Measurements from ENCODE around the gene KAT8.
"Not testable (repeated sequence)": the region's sequence is repeated elsewhere in the genome, so short reads cannot be mapped to it uniquely, and the experiment has no call there.

Gene KAT8

DNA sequence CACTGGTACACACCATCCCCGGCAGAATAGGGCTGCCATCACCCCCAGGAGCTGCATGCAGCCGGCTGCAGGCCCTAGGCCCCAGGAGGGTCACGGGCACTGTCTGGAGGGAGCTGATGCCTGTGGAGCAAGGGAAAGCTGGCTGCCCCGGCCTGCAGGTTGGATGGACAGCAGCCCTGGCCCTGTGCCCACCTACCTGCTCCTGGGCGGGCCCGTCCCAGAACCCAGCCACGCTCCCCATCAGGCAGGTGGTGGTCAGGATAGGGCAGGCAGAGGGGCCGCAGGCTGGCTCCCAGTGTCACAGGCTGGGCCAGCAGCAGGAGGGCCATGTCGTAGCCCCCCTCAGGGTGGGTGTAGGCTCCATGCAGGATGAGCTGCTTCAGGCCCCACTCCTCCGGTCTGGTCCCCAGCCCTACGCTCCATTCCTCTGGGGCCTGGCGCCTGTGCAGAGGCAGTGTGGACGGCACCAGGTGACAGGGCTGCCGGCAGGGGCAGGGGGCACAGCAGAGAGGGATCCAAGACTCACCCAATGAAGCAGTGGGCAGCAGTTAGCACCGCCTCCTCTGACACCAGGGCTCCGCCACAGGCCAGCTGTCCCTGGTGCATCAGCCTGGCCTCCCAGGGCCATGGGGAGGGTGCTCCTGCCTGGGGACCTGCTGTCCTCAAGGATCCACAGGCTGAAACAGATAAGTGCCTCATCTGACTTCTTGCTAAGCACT is 32.7 kb upstream of the KAT8 start:
- DNase-seq = no peak

DNA sequence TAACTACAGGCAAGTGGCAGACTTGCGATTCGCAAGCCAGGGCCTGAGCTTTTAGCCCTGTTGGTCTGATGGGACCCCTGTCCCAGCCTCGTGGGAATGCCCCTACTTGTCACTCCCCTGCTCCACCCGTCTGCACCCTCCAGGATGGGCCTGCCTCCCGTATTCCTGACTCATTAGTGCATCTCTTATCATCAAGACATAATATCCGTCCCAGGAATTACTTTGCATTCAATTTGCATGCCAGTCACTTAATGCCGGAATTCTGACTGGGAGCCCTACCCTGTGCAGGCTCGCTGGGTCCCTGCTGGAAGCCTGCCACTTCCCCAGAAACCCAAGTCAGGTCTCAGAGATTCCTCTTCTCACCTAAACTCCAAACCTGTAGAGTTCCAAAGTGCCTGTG is 32.1 kb upstream of the KAT8 start:
- no peak for DNase-seq

DNA sequence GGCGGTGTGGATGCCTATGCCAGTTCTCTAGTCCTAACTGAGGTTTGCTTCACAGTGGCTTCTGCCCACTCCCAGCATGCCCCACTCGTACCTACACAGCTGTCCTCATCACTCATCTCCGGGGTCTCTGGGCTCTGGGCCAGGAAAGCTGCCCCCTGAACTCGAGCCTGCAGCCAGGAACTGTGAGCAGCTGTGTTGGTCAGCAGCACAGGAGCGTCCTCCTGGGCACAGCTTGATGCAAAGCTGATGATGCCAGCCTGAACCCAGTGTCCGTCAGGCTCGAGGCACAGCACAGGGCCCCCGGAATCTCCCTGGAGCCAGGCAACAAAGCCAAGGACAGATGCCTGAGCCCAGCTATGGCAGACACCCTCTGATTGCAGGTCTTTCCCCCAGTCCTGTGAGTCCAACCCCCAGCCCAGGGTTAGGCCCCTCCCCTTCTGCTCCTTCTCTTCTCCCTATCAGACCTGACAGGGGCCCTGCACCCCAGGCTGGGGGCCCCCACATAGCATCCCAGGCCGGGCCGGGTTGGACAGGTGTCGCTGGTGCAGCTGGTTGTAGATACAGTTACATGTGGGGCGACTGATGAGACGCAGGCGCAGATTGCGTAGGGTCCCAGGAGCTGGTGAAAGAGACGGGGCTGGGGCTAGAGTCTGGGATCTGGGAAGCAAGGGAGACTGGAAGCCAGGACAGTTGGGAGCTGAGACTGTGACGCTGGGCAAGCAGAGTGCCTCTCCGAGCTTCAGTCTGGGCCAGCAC is 31.4 kb upstream of the KAT8 start:
- DNase-seq = no peak

DNA sequence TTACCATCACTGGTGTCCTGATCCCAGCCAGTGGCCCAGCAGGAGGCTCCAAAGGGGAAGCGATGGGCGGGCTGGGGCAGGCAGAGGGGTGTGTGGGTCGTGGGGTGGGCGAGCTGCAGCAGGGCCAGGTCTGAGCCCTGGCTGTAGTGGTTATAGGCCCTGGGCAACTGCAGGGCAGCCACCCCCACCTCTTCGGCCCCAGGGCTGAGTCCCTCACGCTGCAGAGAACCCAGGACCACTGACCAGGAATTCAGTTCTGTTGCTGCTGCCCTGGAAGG is 30.9 kb upstream of the KAT8 start:
- no peak for DNase-seq

DNA sequence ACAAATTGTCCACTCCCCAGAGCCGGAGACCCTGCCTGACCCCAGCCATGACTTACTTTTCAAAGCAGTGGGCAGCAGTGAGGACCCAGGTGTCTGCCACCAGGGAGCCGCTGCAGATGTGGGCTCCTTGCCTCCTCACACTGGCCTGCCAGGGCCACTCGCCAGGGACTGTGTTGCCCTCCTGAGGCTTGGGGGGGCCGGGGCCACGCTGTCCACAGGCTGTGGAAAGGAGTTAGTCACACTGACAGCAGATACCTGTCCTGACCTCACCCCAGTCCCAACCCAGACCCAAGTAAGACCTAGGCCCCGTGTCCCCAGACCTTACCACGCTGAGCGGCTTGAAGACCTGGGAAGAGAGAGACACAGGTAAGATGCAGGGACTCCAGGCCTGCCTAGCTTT is 30.0 kb upstream of the KAT8 start:
- no peak for DNase-seq

DNA sequence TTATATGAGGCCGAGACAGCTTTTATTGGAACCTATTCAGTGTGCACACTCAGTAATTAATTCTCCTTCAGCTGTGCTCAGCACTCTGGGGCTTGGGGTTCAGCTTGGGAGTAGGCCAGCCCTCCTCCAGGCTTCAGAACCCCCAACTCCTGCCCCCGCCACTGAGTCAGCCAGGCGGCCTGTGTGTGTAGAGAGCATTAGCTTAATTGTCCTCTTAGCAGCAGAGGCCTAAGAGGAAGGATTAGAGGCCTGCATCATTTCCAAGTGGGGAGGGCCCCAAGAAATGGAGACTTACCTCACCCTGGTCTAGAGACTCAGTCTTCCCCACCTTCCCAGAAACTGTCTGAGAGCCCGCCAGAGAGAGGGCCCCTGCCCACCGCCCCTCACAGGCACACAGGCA is 29.5 kb upstream of the KAT8 start:
- DNase-seq = no peak

DNA sequence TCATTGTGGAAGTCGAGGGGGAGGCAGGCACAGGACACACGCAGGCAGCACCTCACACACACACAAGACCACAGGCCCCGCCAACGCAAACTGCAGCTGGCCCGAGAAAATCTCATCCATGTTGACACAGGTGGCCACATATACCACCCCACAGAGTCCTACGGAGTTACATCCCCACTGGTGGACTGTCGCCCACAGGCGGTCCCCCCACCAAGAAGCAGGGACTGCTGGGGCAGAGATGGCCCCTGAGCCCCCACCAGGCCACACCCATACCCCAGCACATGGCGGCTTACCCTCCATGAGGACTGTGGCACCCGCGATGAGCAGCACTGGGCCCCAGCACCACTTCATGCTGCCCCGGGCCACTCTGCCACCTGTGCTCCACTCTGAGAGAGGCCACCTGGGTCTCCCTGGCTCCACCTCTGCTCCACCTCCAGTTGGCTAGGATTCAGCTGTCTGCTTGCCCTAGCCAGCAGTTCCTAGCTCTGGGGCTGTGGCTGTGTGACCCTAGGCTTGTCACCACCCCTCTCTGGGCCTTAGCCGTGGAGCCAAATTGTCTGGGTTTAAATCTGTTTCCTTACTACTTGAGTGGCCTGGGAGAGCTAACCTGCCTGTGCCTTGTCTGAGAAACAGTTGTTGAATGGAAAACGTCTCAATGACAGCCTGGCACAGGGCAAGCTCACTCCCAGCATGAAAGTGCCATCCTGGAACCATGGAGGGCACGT is 28.8 kb upstream of the KAT8 start, which contains the start of gene PRSS53:
TSS of gene PRSS53 (minus strand) at position 485 of the 725 bp plus-strand sequence. CDS start at position 351, 134 bp downstream.
- no peak for DNase-seq

DNA sequence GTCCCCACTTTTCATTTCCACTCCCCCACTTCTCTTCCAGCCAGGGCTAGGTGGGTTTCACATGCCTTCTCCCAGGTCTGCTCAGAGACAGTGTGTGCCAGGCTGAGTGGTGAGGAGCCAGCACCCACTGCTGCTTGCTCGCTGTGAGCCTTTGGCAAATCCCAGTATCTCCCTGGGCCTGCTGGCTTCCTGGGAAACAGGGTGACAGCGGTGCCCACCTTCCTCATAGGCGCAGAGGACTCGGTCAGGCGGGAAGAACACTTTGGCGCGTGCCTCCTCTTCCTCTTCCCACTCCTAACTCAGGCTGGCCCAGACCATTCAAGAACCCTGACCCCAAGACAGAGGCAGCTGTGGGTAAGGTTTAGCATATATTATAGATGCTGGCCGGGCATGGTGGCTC is 28.3 kb upstream of the KAT8 start:
- DNase-seq = no peak

DNA sequence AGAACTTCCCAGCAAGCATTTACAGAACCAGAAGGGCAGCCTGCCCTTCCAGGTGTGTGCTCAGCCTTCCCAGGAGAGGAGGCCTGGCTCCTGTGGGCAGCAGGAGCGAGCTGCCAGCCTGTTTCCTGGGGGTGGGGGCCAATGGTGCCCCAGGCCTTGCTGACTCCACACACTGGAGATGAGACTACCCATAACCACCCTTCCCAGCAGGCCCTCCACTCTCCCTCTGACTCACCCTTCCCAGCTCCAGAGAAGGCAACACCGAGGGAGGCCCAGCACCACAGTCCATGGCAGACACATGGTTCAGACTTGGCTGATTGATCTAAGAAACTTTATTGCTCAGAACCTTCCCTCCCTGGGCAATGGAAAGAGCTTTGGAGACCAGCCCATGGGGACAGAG is 26.9 kb upstream of the KAT8 start:
- no peak for DNase-seq

DNA sequence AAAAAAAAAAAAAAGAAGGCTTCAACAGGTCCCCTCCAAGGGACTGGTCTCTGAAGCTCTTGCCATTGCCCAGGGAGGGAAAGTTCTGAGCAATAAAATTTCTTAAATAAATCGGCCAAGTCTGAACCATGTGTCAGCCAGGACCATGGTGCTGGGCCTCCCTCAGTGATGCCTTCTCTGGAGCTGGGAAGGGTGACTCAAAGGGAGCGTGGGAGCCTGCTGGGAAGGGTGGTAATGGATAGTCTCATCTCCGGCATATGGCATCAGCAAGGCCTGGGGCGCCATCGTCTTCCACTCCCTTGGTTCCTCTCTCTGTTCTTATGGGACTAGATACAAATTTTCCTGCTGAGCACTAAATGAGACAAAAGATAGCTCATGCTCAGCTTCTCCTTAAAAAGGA is 25.1 kb upstream of the KAT8 start:
- no peak for DNase-seq

DNA sequence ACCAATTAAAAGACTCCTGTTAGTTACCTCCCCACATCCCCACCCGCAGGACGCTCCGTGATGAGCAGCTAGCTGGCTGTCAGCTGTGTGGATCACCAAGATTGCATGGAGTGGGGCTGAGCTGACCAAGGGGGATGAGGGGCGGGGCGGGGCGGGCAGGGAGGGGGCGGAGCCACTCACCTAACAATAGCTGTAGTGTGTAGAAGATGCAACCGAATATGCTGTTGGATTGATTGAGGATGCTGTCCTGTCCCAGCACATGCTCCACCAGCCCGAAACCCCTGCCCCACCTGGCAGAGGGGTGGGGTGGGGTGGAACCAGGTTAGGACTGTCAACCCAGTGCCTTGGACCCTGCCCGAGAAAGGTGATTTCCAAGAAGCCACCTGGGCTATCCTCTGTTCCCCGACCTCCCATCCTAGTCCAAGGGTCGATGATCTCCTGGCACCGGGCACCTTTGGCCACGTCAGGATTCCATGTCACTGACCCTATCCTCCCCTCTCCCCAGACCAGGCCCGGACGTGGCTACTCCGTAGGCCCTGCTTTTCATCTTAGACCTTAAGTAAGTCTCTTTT is 24.2 kb upstream of the KAT8 start:
- DNase-seq = no peak

DNA sequence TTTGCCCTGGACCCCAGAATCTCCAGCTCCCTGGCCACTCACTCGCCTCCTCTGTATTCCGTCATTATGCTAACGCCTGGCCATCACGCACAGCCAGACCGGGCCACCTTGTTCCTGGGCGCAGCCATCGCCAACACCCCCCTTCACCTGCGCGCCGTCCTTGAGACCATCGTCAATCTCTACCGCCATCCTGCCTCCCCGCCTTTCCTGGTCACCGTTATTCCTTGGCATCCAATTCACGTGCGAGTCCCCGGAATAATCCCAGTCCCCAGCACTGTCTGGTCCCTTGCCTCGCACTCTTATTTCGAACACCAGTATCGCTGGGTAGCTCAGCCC is 23.4 kb upstream of the KAT8 start:
- no peak for DNase-seq

DNA sequence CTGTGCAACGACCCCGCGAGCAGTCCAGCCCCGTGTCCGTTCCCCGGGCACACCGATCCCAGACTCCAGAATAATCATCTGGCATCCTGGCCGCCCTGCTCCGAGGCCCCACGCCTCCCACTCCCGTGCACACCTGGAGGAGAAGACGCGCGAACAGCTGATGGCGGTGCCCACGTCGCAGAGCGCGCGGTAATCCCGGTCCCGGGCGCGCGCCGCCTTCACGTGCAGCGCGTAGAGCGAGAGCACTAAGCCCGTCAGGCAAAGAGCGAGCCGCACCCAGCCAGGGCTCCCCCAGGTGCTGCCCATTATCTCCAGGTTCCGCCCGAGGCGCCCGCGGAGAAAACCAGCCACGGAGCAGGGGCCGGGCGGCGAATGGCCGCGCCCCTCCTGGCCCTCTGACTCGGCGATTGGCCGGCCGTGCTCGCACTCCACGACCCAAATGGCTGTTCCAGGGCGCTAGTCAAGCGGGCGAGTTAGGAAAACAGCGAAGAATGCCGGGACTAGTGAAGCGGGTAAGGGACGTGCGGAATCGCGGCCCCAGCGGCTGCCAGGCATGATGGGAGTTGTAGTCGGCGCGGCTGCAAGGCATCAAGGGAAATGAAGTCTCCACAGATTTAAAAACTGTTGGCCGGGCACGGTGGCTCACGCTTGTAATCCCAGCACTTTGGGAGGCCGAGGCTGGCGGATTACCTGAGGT is 22.9 kb upstream of the KAT8 start, which contains the start of gene VKORC1:
TSS of gene VKORC1 (minus strand) at position 374 of the 697 bp plus-strand sequence. CDS start at position 306, 68 bp downstream.
- DNase-seq = peak; percentile 86

DNA sequence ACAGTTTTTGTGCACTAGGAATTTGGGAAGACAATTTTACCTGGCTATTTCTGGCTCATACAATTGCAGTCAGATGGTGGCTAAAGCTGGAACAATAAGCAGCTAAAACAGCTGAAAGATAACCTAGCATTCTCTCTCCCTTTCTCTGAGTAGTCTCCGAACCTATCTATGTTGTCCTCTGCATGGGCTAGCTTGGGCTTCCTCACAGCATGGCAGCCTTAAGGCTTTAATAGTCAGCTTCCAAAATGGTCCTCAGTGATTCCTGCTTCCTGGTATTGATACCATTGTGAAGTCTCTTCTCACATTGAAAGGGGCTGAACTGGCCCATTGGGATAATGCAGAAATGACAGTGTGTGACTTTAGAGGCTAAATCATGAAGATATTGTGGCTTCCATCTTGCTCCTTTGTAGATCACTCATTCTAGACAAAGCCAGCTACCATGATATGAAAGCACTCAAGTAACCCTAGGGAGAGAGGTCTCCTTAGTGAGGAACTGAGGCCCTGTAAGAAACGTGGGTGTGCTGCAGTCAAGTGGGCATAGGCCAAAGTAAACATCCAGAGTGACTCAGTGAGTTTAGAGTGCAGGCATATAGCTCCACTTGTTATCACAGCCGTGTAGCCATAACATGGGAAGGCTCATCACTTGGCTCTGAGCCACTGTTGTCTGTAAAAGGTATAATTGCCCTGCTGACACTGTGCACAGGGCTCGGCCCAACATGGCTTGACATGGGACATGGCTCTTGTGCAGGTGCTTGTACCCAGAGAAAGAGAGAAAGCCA is 17.4 kb upstream of the KAT8 start:
- DNase-seq = no peak

DNA sequence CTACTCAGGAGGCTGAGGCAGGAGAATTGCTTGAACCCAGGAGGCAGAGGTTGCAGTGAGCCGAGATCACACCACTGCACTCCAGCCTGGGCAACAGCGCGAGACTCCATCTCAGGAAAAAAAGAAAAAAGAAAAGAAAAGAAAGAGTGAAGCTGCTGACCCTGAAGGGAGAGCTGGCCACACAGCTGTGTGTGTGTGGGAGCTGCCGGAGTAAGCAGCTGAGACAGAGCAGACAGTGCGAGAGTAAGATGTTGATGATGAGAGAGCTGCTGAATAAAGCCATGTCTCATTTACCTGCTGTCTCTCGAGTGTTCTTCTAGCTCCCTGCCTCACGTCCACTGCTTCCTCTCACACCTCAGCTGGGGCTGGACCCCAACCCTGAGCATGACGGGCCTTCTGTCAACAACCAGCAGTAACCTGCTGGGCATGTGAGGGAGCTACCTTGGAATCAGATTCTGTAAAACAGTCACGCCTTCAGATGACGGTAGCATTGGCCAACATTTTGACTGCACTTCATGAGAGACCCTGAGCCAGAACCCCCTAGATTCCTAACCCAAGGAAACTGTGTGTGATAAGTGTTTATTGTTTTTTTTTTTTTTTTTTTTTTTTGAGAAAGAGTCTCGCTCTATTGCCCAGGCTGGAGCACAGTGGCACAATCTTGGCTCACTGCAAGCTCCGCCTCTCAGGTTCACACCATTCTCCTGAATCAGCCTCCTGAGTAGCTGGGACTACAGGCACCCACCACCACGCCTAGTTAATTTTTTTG is 16.4 kb upstream of the KAT8 start:
- DNase-seq = not testable (repeated sequence)

DNA sequence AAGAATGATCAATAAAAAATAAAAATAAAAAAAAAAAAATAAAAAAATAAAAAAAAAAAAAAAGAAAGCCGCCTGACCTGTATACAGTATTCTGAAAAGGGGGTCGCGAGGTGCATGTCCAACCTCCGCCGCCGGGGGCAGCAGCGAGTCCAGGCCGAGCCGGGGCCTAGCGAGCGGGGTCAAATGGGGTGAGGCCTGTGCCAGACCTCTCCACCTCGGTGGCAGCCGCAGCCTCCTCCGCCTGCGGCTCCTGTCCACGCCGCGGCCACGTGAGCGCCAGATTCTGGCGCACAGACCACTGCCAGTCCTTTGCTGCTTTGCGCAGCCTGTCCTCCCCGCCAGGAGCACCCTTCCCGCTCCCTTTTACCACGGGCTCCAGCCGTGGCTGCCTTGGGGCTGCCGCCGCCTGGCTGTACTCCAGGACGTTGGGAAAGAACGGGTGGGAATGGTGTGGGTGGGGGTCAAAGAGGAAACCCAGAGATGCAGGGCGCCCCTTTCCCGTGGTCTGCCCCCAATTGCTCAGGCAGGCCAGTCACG is 11.7 kb upstream of the KAT8 start:
- DNase-seq = peak; percentile 84

DNA sequence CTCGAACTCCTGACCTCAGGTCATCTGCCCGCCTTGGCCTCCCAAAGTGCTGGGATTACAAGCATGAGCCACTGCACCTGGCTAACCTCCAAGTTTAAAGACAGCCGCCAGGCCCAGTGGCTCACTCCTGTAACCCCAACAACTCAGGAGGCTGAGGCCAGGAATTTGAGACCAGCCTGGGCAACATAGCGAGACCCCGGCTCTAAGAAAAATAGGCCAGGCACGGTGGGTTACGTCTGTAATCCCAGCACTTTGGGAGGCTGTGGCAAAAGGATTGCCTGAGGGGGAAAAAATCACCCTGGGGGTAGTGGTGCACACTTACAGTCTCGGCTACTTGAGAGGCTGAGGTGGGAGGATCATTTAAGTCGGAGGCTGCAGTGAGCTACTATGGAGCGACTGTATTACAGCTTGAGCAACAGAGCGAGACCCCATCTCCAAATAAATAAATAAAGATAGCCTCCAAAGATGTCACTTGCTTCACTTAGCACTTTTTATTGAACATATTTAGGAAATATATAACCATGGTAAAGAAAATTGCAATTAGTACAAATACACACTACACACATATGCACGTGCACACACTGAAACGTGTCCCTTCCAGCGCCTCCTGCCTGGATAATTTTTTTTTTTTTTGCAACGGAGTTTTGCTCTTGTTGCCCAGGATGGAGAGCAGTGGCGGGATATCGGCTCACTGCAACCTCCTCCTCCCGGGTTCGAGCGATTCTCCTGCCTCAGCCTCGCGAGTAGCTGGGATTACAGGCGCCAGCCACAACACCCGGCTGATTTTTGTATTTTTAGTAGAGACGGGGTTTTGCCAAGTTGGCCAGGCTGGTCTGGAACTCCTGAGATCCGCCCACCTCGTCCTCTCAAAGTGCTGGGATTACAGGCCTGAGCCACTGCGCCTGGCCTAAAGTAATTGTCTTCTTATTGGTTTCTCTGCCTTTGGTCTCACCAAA is 10.7 kb upstream of the KAT8 start:
- DNase-seq = no peak

DNA sequence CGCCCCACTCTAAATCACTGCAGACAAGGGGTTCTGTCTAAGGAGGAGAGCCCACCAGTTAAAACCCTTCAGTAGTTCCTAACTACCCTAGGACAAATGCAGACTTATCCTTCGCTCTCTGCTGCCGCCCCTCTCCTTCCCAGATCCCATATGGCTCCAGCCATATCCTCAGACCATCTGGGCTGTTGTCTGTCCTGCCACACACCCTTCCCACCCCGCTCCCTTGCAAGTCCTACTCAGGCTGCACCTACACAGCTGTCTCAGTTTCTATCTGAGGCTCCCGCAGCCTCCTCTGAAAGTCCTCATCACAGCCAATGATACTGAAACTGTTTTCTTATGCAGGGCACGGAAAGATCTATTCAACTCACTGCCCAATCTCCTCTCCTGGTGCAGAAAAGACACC is 10.0 kb upstream of the KAT8 start:
- no peak for DNase-seq

DNA sequence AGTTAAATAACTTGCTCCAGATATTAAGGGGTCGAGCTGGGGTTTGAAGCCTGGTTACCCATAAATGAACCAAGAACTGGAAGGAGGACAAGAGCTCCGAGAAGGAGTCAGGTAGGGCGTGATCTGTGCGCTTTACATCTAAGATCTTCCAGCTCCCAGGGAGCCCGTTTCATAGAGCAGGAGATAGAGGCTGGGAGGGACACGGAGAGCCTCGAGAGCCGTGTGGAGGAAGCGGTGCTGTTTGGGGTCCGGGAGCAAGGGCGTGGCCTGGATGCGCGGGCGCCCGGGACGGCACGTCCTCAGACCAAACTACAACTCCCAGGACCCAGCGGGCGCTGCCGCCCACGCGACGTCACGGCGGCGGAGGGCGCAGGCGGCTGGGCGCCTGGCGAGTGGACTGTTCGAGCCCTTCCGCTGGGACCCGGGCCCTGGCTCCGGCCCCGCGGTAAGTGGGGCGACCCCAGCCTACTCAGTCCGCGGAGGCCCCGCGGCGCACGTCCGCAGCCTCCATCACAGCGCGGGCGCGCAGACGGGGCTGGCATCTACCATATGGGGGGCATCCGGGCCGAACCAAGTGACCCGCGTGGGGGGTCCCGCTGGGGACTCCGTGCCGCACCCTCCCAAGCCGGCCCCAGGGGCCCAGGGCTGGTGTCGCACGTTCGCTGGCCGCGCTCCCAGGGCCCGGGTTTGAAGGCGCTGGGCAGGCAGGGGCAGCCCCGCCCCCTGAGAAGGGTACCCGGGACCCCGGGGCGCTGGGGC is 9.2 kb upstream of the KAT8 start, which contains the start of gene BCKDK:
TSS of gene BCKDK (plus strand) at position 352 of the 759 bp plus-strand sequence. CDS start 838 bp downstream, outside the sequence.
- peak; percentile 57 for DNase-seq
